ENCODE data around the gene PER3.

PER3 gene

GRCh38 chr1:7879228-7879627 lies 95.1 kb downstream of the PER3 start:
- DNase-seq = no peak

GRCh38 chr1:7884757-7885156 lies 100.7 kb downstream of the PER3 start:
- no peak for DNase-seq

GRCh38 chr1:7885513-7886404 lies 101.7 kb downstream of the PER3 start:
- DNase-seq = no peak

GRCh38 chr1:7886405-7886745 lies 102.3 kb downstream of the PER3 start:
- no peak for DNase-seq

- DNase-seq = no peak
These were observed 104.4 kb downstream of the PER3 start for GRCh38 chr1:7888248-7889081.

GRCh38 chr1:7890853-7891252 lies 106.8 kb downstream of the PER3 start:
- no peak for DNase-seq

GRCh38 chr1:7891804-7892203 lies 107.7 kb downstream of the PER3 start:
- DNase-seq = no peak

GRCh38 chr1:7893529-7894180 lies 109.6 kb downstream of the PER3 start:
- no peak for DNase-seq
